ENCODE data around the gene IGSF22. TPM values are rescaled to one million over a fixed set of nuclear protein-coding genes. Genes with fewer than 3 reads are reported as not detected.

IGSF22 gene
- polyA plus RNA-seq, 6 donors from 2014 or later, result 1.8 to 3.9 (median 2.9) TPM

- peaks cover 0 to 1% (median 0%) of the 10 kb centered on the region in 7 donors for H3K9me3 Mint-ChIP-seq
- H3K27ac Mint-ChIP-seq, result peak overlapping the region in 4 of 6 donors; percentile 30 to 90 (median 62)
- H3K36me3 Mint-ChIP-seq, result no peaks in the 10 kb centered on the region
- peaks cover 13 to 14% (median 13%) of the 10 kb centered on the region in 3 donors for H3K4me1 Mint-ChIP-seq
- H3K27me3 Mint-ChIP-seq, result peaks cover 4 to 11% (median 6%) of the 10 kb centered on the region in 3 donors
- DNase-seq (no peak), ATAC-seq (ENCODE audit: low read depth in 2 of 2) (no peak)
- H3K4me3 Mint-ChIP-seq, result peak overlapping the region; percentile 77 to 99 (median 94)
Observed at GRCh38 chr11:18720091-18720807, 5.7 kb downstream of the IGSF22 start.

DNA sequence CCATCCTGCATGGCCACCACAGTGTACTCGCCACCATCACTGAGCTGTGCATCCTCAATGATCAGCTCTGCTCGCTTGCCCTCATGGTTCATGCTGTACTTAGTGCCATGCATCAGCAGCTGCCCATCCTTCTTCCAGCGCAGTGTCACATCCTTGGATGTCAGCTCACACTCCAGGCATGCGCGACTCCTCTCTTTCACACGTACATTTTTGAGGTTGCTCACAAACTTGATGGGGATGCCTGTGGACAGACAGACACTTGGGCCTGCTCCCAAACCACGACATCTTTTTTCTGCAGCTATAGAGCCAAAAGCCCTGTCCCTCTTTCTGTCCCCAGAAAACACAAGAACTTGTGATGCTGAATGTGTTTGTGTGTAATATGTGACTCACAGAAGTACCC is 10.5 kb downstream of the IGSF22 start:
- no peak overlapping the region for H3K4me3 Mint-ChIP-seq
- no peak for DNase-seq
- H3K27ac Mint-ChIP-seq, result no peak overlapping the region
- H3K9me3 Mint-ChIP-seq, result peaks cover 0 to 1% (median 0%) of the 10 kb centered on the region in 7 donors
- ATAC-seq (ENCODE audit: low read depth in 2 of 2), result no peak
- H3K36me3 Mint-ChIP-seq, result no peaks in the 10 kb centered on the region
- peaks cover 0 to 1% (median 0%) of the 10 kb centered on the region in 3 donors for H3K4me1 Mint-ChIP-seq
- H3K27me3 Mint-ChIP-seq, result peaks cover 8 to 29% (median 23%) of the 10 kb centered on the region in 3 donors

- Mint-ChIP-seq H3K27me3 (peaks cover 8 to 29% (median 23%) of the 10 kb centered on the region in 3 donors), H3K4me1 (no peaks in the 10 kb centered on the region), H3K36me3 (no peaks in the 10 kb centered on the region), H3K4me3 (no peak overlapping the region), H3K27ac (no peak overlapping the region), H3K9me3 (peaks cover 0 to 1% (median 0%) of the 10 kb centered on the region in 7 donors)
- ATAC-seq (ENCODE audit: low read depth in 2 of 2) (no peak), DNase-seq (no peak)
Observed at GRCh38 chr11:18714443-18714780, 11.6 kb downstream of the IGSF22 start.

DNA sequence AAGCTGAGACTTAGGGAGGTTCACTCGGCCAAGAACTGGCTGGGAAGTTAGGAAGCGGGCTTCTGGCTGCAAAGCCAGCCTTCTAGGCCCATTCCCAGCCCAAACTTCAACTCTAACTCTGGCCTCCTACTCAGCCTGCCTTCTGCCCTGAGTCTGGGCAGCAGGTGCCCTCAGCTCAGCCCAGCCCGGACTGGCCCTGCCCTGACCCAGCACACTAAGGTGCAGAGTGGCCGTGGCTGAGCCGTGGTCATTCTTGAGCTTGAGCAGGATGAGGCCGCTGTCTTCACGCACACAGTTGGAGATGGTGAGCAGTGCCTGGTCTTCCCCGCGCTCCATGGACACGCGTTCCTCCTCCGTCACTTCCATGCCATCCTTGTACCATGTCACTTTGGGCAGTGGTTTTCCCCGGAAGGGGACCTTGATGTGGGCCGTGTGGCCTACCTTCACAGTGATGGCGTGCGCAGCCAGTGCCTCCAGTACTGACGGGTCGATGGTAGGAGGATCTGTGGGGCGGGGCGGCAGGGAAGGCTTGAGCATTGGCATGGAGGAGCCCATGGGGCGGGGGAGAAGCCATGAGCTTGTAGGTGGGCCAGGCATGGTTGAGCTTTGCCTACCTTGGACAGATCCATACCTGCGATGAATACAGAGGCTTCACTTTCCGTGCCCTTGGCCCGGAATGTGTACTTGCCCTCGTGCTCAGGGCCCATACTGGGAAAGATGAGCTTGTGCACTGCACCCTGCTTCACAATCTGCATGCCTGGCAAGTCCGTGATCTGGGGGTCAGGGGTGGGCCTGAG is 12.1 kb downstream of the IGSF22 start:
- peaks cover 8 to 29% (median 23%) of the 10 kb centered on the region in 3 donors for H3K27me3 Mint-ChIP-seq
- peaks cover 0 to 1% (median 0%) of the 10 kb centered on the region in 7 donors for H3K9me3 Mint-ChIP-seq
- no peaks in the 10 kb centered on the region for H3K4me1 Mint-ChIP-seq
- no peaks in the 10 kb centered on the region for H3K36me3 Mint-ChIP-seq
- DNase-seq, result no peak
- H3K27ac Mint-ChIP-seq, result no peak overlapping the region
- no peak overlapping the region for H3K4me3 Mint-ChIP-seq
- ATAC-seq (ENCODE audit: low read depth in 2 of 2), result no peak

GRCh38 chr11:18710545-18710944 is 15.4 kb downstream of the IGSF22 start:
- no peak overlapping the region for H3K27ac Mint-ChIP-seq
- ATAC-seq (ENCODE audit: low read depth in 2 of 2) (no peak), DNase-seq (no peak)
- peaks cover 0 to 1% (median 0%) of the 10 kb centered on the region in 7 donors for H3K9me3 Mint-ChIP-seq
- H3K27me3 Mint-ChIP-seq, result peaks cover 4 to 25% (median 15%) of the 10 kb centered on the region in 3 donors
- peaks cover 10 to 21% (median 15%) of the 10 kb centered on the region in 3 donors for H3K4me1 Mint-ChIP-seq
- H3K4me3 Mint-ChIP-seq, result no peak overlapping the region
- H3K36me3 Mint-ChIP-seq, result no peaks in the 10 kb centered on the region

- Mint-ChIP-seq H3K9me3 (no peaks in the 10 kb centered on the region), H3K4me3 (no peak overlapping the region), H3K27ac (peak overlapping the region in 2 of 6 donors; percentile 2 to 74), H3K36me3 (no peaks in the 10 kb centered on the region), H3K4me1 (peaks cover 14 to 32% (median 25%) of the 10 kb centered on the region in 3 donors), H3K27me3 (peaks cover 0 to 18% (median 3%) of the 10 kb centered on the region in 3 donors)
- ATAC-seq (ENCODE audit: low read depth in 2 of 2) (no peak), DNase-seq (no peak)
Observed at GRCh38 chr11:18709414-18709813, 16.6 kb downstream of the IGSF22 start.

GRCh38 chr11:18707811-18708340 is 18.1 kb downstream of the IGSF22 start:
- Mint-ChIP-seq H3K4me1 (peaks cover 14 to 35% (median 25%) of the 10 kb centered on the region in 3 donors), H3K4me3 (peak overlapping the region in 7 of 8 donors; percentile 31 to 95 (median 65)), H3K9me3 (no peaks in the 10 kb centered on the region), H3K27me3 (peaks cover 0 to 26% (median 0%) of the 10 kb centered on the region in 3 donors), H3K36me3 (peaks cover 0 to 8% of the 10 kb centered on the region in 2 donors), H3K27ac (peak overlapping the region in 5 of 6 donors; percentile 39 to 99 (median 72))
- ATAC-seq (ENCODE audit: low read depth in 2 of 2) (no peak), DNase-seq (no peak)

- Mint-ChIP-seq H3K4me1 (peaks cover 14 to 35% (median 25%) of the 10 kb centered on the region in 3 donors), H3K9me3 (no peaks in the 10 kb centered on the region), H3K4me3 (peak overlapping the region; percentile 88 to 96 (median 95)), H3K27me3 (peaks cover 0 to 26% (median 0%) of the 10 kb centered on the region in 3 donors), H3K36me3 (peaks cover 0 to 8% of the 10 kb centered on the region in 2 donors), H3K27ac (peak overlapping the region; percentile 87 to 99 (median 95))
- peak; percentile 92 for ATAC-seq (ENCODE audit: low read depth in 2 of 2)
- DNase-seq, result peak; percentile 47
Observed at GRCh38 chr11:18706330-18707243, 19.4 kb downstream of the IGSF22 start.

DNA sequence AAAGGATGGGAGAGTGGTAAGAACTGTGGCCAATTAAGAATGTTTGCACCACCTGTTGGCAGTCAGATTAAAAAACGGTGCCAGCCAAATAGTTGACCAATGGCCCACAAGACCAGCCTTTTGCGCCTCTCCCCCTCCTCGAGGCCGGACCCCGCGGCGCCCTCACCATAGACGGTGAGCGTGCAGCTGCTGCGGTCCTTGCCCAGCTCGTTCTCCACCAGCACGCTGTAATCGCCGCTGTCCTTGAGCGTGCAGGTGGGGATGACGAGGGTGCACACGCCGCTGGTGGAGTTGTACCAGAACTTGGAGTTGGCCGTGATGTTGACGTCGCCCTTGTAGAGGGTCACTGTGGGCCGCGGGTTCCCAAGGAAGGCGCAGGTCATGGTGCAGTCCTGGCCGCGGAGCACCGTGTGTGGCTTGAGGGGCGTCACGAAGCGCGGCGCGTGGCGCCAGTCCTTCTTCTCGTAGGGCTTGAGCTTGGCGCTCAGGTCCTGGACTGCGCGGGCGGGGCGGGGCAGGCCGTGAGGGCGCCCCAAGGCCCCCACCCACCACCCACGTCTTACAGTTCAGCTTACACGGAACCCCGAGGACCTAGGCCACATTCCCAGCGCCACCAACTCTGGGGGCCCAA is 20.2 kb downstream of the IGSF22 start:
- no peaks in the 10 kb centered on the region for H3K9me3 Mint-ChIP-seq
- DNase-seq, result peak; percentile 13
- H3K36me3 Mint-ChIP-seq, result peaks cover 0 to 8% of the 10 kb centered on the region in 2 donors
- H3K27ac Mint-ChIP-seq, result peak overlapping the region in 3 of 6 donors; percentile 86 to 99 (median 92)
- H3K27me3 Mint-ChIP-seq, result peaks cover 0 to 34% (median 4%) of the 10 kb centered on the region in 3 donors
- peak overlapping the region; percentile 79 to 96 (median 92) for H3K4me3 Mint-ChIP-seq
- peak; percentile 31 to 35 for ATAC-seq (ENCODE audit: low read depth in 2 of 2)
- H3K4me1 Mint-ChIP-seq, result peaks cover 17 to 35% (median 25%) of the 10 kb centered on the region in 3 donors

GRCh38 chr11:18704698-18705097 is 21.3 kb downstream of the IGSF22 start:
- H3K36me3 Mint-ChIP-seq, result peaks cover 0 to 8% of the 10 kb centered on the region in 2 donors
- no peak for ATAC-seq (ENCODE audit: low read depth in 2 of 2)
- H3K4me1 Mint-ChIP-seq, result peaks cover 22 to 40% (median 31%) of the 10 kb centered on the region in 3 donors
- H3K27ac Mint-ChIP-seq, result peak overlapping the region in 1 of 6 donors; percentile 99
- H3K9me3 Mint-ChIP-seq, result no peaks in the 10 kb centered on the region
- no peak for DNase-seq
- H3K27me3 Mint-ChIP-seq, result peaks cover 0 to 36% (median 4%) of the 10 kb centered on the region in 3 donors
- H3K4me3 Mint-ChIP-seq, result peak overlapping the region in 7 of 8 donors; percentile 76 to 96 (median 89)

- peak overlapping the region in 5 of 8 donors; percentile 26 to 95 (median 53) for H3K4me3 Mint-ChIP-seq
- H3K36me3 Mint-ChIP-seq, result peaks cover 0 to 8% of the 10 kb centered on the region in 2 donors
- H3K9me3 Mint-ChIP-seq, result no peaks in the 10 kb centered on the region
- peaks cover 26 to 46% (median 37%) of the 10 kb centered on the region in 3 donors for H3K4me1 Mint-ChIP-seq
- DNase-seq (no peak), ATAC-seq (ENCODE audit: low read depth in 2 of 2) (no peak)
- peak overlapping the region in 2 of 6 donors; percentile 8 to 99 for H3K27ac Mint-ChIP-seq
- H3K27me3 Mint-ChIP-seq, result peaks cover 0 to 40% (median 4%) of the 10 kb centered on the region in 3 donors
Observed at GRCh38 chr11:18704045-18704645, 21.8 kb downstream of the IGSF22 start.

Data from naive B cell (primary cell).